Colonic mucosa (tissue), 4 donors: ENCODE results near the gene GNG11. TPM values are rescaled to one million over a fixed set of nuclear protein-coding genes. Genes with fewer than 3 reads are reported as not detected.
A peak's percentile ranks its signal among the peaks of the same experiment; 100 is the strongest.
"Not testable (repeated sequence)": the region's sequence is repeated elsewhere in the genome, so short reads cannot be mapped to it uniquely, and the experiment has no call there.

Experiments used
- DNase-seq: peaks from one replicate; pipeline ENCODE4 v3.0.0-alpha.2; 2020
- H3K27ac ChIP-seq: fragments of 200-600 bp; one replicate; pipeline ENCODE4 v1.8.0; 2021
- H3K27me3 ChIP-seq: fragments of 200-600 bp; one replicate; pipeline ENCODE4 v1.8.0; 2021
- H3K36me3 ChIP-seq: fragments of 200-600 bp; one replicate; pipeline ENCODE4 v1.8.0; 2021
- H3K4me1 ChIP-seq: fragments of 200-600 bp; one replicate; pipeline ENCODE4 v1.8.0; 2021; ENCODE audit warnings: mild to moderate bottlenecking
- H3K4me3 ChIP-seq: fragments of 200-600 bp; one replicate; pipeline ENCODE4 v1.8.0; 2021
- H3K9ac ChIP-seq, 2 donors: one replicate each; pipeline ENCODE4 v1.7.0; 2013; ENCODE audit warnings: control low read depth in 2 of 2, low read depth in 2 of 2, low read length in 2 of 2
- H3K9me3 ChIP-seq: fragments of 200-600 bp; one replicate; pipeline ENCODE4 v1.8.0; 2021
- CTCF ChIP-seq: fragments of 200-600 bp; IDR thresholded peaks from one replicate; pipeline ENCODE4 v1.8.0; 2022; ENCODE audit warnings: antibody characterized with exemption, mild to moderate bottlenecking
- intact Hi-C: fragments of 100-400 bp; cut with DNase I; formaldehyde crosslinking; loops from one replicate; pipeline ENCODE4 v1.14.1; 2022
- total RNA-seq, 2 donors: library from RNA; stranded (reverse); fragmentation: NEBNext Ultra II Directional in 1 of 2; extraction: Animal tissue kit (Norgen Biotek cat#: 25700) in 1 of 2; gene quantifications; one replicate each; pipeline ENCODE4 v1.2.1, GENCODE V29; 2021
- donor health status: healthy.
- donor health status: DM: no; HTN: no; CAD: no.
- donor health status: DM: no; HTN: no; CAD: no.

GNG11 gene
- total RNA-seq, 2 donors from 2014 or later = 2.1 to 4.1 TPM

- Histone ChIP-seq H3K9ac (no peak overlapping the region), H3K4me1 (no peaks in the 10 kb centered on the region), H3K27me3 (no peaks in the 10 kb centered on the region), H3K9me3 (no peaks in the 10 kb centered on the region), H3K4me3 (no peak overlapping the region), H3K36me3 (no peaks in the 10 kb centered on the region), H3K27ac (no peak overlapping the region)
- peak; percentile 59 for TF ChIP-seq CTCF
- DNase-seq = peak; percentile 23
- intact Hi-C loops = loop anchor here (5.0 kb wide), 1 partner anchor 184 kb away; no protein-coding TSS in a partner anchor
Observed at GRCh38 chr7:93902777-93903423, 18.6 kb upstream of the GNG11 start.

GRCh38 chr7:93906267-93906666 is 15.3 kb upstream of the GNG11 start, which contains the start of gene GNGT1:
TSS of gene GNGT1 (plus strand) at chr7:93906567. CDS start at chr7:93906747, 180 bp downstream.
- intact Hi-C loops = no loop called here

GRCh38 chr7:93910076-93910994 is 11.2 kb upstream of the GNG11 start:
- Histone ChIP-seq H3K4me1 (no peaks in the 10 kb centered on the region), H3K27me3 (no peaks in the 10 kb centered on the region), H3K9ac (no peak overlapping the region), H3K36me3 (no peaks in the 10 kb centered on the region), H3K4me3 (no peak overlapping the region), H3K9me3 (no peaks in the 10 kb centered on the region), H3K27ac (no peak overlapping the region)
- no peak for DNase-seq
- intact Hi-C loops = no loop called here
- no peak for TF ChIP-seq CTCF

More at GRCh38 chr7:93906267-93906666, 15.3 kb upstream of the GNG11 start, which contains the start of gene GNGT1:
- no peaks in the 10 kb centered on the region for H3K4me1 ChIP-seq
- no peaks in the 10 kb centered on the region for H3K9me3 ChIP-seq
- H3K27ac ChIP-seq = no peak within 1 kb of the TSS
- H3K36me3 ChIP-seq = no peaks in the 10 kb centered on the region
- no peaks in the 10 kb centered on the region for H3K27me3 ChIP-seq
- H3K9ac ChIP-seq = no peak within 1 kb of the TSS
- no peak for DNase-seq
- TF ChIP-seq CTCF = no peak
- H3K4me3 ChIP-seq = no peak within 1 kb of the TSS

GRCh38 chr7:93911242-93911641 is 10.3 kb upstream of the GNG11 start:
- H3K27ac ChIP-seq, H3K27me3 ChIP-seq, H3K4me1 ChIP-seq, DNase-seq, H3K36me3 ChIP-seq, intact Hi-C loops, H3K9me3 ChIP-seq, H3K9ac ChIP-seq, H3K4me3 ChIP-seq: not testable (repeated sequence)

- H3K9ac ChIP-seq, H3K4me1 ChIP-seq, H3K27ac ChIP-seq, H3K9me3 ChIP-seq, H3K36me3 ChIP-seq, DNase-seq, H3K27me3 ChIP-seq, H3K4me3 ChIP-seq, intact Hi-C loops: not testable (repeated sequence)
Observed at GRCh38 chr7:93911661-93912060, 9.9 kb upstream of the GNG11 start.

- intact Hi-C loops = no loop called here
- Histone ChIP-seq H3K4me1 (no peaks in the 10 kb centered on the region), H3K4me3 (no peak overlapping the region), H3K27me3 (no peaks in the 10 kb centered on the region), H3K9me3 (no peaks in the 10 kb centered on the region), H3K36me3 (no peaks in the 10 kb centered on the region), H3K27ac (no peak overlapping the region), H3K9ac (no peak overlapping the region)
- no peak for TF ChIP-seq CTCF
- DNase-seq = no peak
Observed at GRCh38 chr7:93913197-93913596, 8.3 kb upstream of the GNG11 start.
